MCF 10A (cell line): ENCODE measurements around the gene FREM1. TPM values are rescaled to one million over a fixed set of nuclear protein-coding genes. Genes with fewer than 3 reads are reported as not detected.

Source experiments
- BruUV-seq: library from RNA; stranded (reverse); fragments of 400-500 nt; replicated peaks from 2 replicates; lab custom pipeline; 2021; lab: Mats Ljungman, UMichigan
- CTCF ChIA-PET: fragments of 300-600 bp; sonication (Branson Sonifier 250); formaldehyde crosslinking; extraction: SDS; loops from one replicate; lab custom pipeline; 2021; ENCODE audit warnings: antibody characterized with exemption, inconsistent platforms; lab: Yijun Ruan, JAX
- POLR2A ChIA-PET: fragments of 300-600, 350-650 bp; sonication (Branson Sonifier 250); formaldehyde crosslinking; extraction: SDS; loops from one replicate; lab custom pipeline; 2020; ENCODE audit warnings: antibody characterized with exemption, inconsistent platforms; lab: Yijun Ruan, JAX
- DNase-seq: peaks from one replicate; pipeline ENCODE4 v3.0.0-alpha.2; 2018; ENCODE audit not compliant: unreplicated experiment
- H3K27ac Mint-ChIP-seq: one replicate; pipeline ENCODE4 v1.8.0; 2022; ENCODE audit warnings: mild to moderate bottlenecking, low read depth, mixed read lengths; ENCODE audit not compliant: unreplicated experiment
- H3K27me3 Mint-ChIP-seq: one replicate; pipeline ENCODE4 v1.8.0; 2022; ENCODE audit warnings: mixed read lengths; ENCODE audit not compliant: insufficient read depth, unreplicated experiment
- H3K36me3 Mint-ChIP-seq: one replicate; pipeline ENCODE4 v1.8.0; 2022; ENCODE audit warnings: mild to moderate bottlenecking, moderate library complexity, mixed read lengths; ENCODE audit not compliant: insufficient read depth, unreplicated experiment
- H3K4me1 Mint-ChIP-seq: one replicate; pipeline ENCODE4 v1.8.0; 2022; ENCODE audit warnings: mixed read lengths; ENCODE audit not compliant: insufficient read depth, unreplicated experiment
- H3K4me3 Mint-ChIP-seq: one replicate; pipeline ENCODE4 v1.8.0; 2022; ENCODE audit warnings: mild to moderate bottlenecking, moderate library complexity, mixed read lengths; ENCODE audit not compliant: unreplicated experiment
- H3K9me3 Mint-ChIP-seq: one replicate; pipeline ENCODE4 v1.8.0; 2022; ENCODE audit warnings: mixed read lengths; ENCODE audit not compliant: unreplicated experiment
- intact Hi-C: fragments of 100-400 bp; cut with micrococcal nuclease; formaldehyde crosslinking; loops from 2 replicates; pipeline ENCODE4 v1.14.1; 2022
- total RNA-seq: library from RNA; stranded (reverse); gene quantifications from 2 replicates; pipeline ENCODE4 v1.2.3, GENCODE V29; 2022
- TF ChIP-seq, protein P1 (sequence below): fragments of 200-600 bp; IDR thresholded peaks from one replicate; pipeline ENCODE4 v1.8.0; 2022; ENCODE audit warnings: antibody characterized with exemption, mild to moderate bottlenecking; ENCODE audit not compliant: unreplicated experiment

The FREM1 gene
- total RNA-seq, 1 experiment from 2014 or later, result not detected

DNA sequence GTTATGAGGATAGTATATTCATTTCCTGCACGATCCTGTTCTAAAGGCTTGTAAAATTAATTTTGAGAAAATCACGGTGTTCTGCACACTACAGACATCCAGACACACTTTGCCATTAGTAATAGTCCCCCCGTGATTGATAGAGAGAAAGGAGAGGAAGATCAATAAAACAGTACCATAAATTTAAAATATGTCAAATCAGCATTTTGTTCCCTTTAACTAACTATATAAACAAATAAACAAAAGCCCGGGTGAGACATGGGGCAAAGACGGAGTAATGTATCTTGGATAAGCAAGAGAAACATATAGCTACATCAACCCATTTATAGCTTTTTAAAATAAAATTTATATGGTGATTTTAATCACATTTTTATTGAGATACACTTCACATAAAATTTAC is 177.1 kb downstream of the FREM1 start:
- Mint-ChIP-seq H3K27me3 (peaks cover 74% of the 10 kb centered on the region), H3K27ac (no peak overlapping the region), H3K4me3 (no peak overlapping the region), H3K9me3 (no peaks in the 10 kb centered on the region), H3K36me3 (no peaks in the 10 kb centered on the region), H3K4me1 (no peaks in the 10 kb centered on the region)
- ChIA-PET POLR2A (no interaction called here), CTCF (no interaction called here)
- BruUV-seq, result no TSS peak
- TF ChIP-seq, protein P1, sequence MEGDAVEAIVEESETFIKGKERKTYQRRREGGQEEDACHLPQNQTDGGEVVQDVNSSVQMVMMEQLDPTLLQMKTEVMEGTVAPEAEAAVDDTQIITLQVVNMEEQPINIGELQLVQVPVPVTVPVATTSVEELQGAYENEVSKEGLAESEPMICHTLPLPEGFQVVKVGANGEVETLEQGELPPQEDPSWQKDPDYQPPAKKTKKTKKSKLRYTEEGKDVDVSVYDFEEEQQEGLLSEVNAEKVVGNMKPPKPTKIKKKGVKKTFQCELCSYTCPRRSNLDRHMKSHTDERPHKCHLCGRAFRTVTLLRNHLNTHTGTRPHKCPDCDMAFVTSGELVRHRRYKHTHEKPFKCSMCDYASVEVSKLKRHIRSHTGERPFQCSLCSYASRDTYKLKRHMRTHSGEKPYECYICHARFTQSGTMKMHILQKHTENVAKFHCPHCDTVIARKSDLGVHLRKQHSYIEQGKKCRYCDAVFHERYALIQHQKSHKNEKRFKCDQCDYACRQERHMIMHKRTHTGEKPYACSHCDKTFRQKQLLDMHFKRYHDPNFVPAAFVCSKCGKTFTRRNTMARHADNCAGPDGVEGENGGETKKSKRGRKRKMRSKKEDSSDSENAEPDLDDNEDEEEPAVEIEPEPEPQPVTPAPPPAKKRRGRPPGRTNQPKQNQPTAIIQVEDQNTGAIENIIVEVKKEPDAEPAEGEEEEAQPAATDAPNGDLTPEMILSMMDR, result no peak
- DNase-seq, result no peak
- intact Hi-C loops, result no loop called here

DNA sequence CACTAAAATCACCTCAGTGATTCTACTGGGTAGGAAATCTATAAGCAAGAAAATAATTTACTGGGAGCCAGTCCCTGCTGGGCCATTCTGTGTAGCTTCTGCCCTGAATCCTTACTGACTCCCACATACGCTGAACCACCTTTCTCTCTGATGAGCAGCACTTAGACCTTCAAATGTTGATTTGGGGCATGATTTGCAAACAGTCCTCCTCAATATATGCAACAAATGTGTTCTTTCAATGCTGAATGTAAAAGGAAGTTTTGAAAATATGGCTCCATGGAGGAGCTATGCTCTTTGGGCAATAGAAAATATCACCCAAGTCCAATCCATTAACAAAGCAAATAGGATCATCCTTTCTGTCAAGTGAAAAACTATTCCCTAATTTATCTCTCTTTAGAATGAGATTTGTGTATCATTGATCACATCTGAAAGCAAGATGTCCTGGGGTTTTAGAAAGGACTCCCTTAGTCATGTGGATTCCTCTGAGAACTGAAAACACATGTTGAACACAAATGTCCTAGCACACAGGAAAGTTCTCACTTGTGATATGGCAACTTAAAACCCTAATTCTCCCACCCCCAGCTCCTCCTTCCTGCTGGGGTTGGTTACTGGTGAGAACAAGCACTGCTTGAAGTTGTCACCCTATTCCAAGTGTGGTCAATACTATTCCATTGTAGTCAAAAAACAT is 178.8 kb downstream of the FREM1 start:
- Mint-ChIP-seq H3K9me3 (no peaks in the 10 kb centered on the region), H3K4me1 (no peaks in the 10 kb centered on the region), H3K27me3 (peaks cover 68% of the 10 kb centered on the region), H3K27ac (no peak overlapping the region), H3K36me3 (no peaks in the 10 kb centered on the region), H3K4me3 (no peak overlapping the region)
- no peak for DNase-seq
- BruUV-seq, result no TSS peak
- intact Hi-C loops, result no loop called here
- TF ChIP-seq, protein P1, result no peak
- POLR2A ChIA-PET, result no interaction called here
- CTCF ChIA-PET, result no interaction called here

DNA sequence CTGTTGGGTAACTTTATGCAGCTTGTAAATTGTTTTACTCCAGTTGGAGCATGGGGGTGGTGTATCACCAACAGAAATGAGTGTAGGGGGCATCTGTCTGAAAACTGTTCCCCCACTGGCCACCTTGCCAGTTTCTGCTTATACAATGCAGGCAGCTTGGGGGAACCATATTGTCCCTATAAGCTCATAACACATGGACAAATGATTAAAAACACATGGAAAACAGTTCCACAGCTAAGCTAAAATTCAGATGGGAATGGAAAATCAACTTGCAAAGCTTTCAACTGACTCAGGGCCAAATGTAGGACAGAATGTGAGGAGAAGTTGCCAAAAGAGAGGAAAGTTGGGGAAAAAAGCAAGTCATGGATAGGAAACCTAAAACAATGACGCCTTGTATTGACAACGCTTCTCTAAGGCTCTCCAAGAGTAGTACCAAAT is 179.7 kb downstream of the FREM1 start:
- intact Hi-C loops, result no loop called here
- TF ChIP-seq, protein P1, result no peak
- Mint-ChIP-seq H3K4me1 (no peaks in the 10 kb centered on the region), H3K9me3 (no peaks in the 10 kb centered on the region), H3K27me3 (peaks cover 61% of the 10 kb centered on the region), H3K36me3 (no peaks in the 10 kb centered on the region), H3K4me3 (no peak overlapping the region), H3K27ac (no peak overlapping the region)
- no TSS peak for BruUV-seq
- no peak for DNase-seq
- ChIA-PET CTCF (interaction anchor here (0.6 kb wide), 1 partner anchor 75 kb away, joined by 3 read pairs; no protein-coding TSS in a partner anchor), POLR2A (no interaction called here)

DNA sequence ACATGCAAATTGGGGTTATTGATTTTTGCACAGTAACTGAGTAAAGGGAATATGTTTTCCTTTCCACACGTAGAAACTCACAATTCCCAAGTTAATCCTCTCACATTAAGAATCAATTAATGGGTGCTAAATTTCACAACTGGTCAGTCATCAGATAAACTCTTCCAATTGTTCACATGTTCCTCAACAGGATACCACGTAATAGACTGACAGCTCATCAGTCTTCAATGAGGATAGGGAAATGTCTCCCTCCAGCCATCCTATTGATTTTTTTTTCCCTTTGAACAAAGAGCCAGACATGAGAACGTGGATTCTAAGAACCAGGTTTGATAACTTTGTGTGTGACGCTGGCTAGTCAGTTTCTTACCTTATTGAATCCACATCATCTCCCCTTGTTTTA is 186.9 kb downstream of the FREM1 start:
- intact Hi-C loops, result no loop called here
- Mint-ChIP-seq H3K9me3 (no peaks in the 10 kb centered on the region), H3K4me3 (no peak overlapping the region), H3K4me1 (no peaks in the 10 kb centered on the region), H3K36me3 (no peaks in the 10 kb centered on the region), H3K27me3 (peaks cover 79% of the 10 kb centered on the region), H3K27ac (no peak overlapping the region)
- ChIA-PET POLR2A (no interaction called here), CTCF (no interaction called here)
- TF ChIP-seq, protein P1, result no peak
- no peak for DNase-seq
- BruUV-seq, result no TSS peak
